ENCODE data around the gene MGMT.

DNA sequence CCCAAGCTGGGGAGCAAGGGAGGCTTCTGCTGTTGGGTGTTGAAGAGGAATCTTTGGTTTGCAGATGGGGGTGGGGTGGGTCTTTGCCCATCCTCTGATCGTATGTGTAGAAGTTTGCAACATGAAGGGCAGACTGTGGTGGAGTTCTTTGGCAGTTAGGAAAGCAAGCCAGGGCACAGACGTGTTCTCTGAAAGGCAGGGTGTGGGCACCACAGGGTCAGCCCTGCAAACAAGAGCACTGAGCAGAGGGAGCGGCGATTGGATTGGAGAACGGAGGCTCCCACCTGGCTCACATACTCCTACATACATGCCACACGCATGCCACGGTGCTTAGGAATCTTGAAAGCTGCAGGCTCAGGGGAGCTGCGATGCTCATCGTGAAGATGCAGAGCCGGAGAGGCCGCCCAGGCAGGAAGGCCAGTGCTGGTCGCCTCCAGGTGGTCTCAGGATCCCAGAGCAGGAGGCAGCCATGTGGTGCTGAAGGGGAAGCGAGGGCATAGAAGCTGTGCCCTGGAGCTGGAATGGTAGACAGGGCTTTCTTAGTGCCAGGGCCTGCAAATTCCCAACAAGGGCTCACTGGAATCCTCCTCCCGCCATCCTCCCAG is 149.0 kb downstream of the MGMT start:
- TF ChIP-seq, protein P1, sequence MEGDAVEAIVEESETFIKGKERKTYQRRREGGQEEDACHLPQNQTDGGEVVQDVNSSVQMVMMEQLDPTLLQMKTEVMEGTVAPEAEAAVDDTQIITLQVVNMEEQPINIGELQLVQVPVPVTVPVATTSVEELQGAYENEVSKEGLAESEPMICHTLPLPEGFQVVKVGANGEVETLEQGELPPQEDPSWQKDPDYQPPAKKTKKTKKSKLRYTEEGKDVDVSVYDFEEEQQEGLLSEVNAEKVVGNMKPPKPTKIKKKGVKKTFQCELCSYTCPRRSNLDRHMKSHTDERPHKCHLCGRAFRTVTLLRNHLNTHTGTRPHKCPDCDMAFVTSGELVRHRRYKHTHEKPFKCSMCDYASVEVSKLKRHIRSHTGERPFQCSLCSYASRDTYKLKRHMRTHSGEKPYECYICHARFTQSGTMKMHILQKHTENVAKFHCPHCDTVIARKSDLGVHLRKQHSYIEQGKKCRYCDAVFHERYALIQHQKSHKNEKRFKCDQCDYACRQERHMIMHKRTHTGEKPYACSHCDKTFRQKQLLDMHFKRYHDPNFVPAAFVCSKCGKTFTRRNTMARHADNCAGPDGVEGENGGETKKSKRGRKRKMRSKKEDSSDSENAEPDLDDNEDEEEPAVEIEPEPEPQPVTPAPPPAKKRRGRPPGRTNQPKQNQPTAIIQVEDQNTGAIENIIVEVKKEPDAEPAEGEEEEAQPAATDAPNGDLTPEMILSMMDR (IDR thresholded peaks at IDR 0.05 in 2 of 3, conservative IDR thresholded peaks at IDR 0.05 in 1 of 3; ENCODE audit: insufficient read depth in 2 of 3, low read depth in 1 of 3, low read length in 3 of 3): no peak
- TF ChIP-seq, protein P2, sequence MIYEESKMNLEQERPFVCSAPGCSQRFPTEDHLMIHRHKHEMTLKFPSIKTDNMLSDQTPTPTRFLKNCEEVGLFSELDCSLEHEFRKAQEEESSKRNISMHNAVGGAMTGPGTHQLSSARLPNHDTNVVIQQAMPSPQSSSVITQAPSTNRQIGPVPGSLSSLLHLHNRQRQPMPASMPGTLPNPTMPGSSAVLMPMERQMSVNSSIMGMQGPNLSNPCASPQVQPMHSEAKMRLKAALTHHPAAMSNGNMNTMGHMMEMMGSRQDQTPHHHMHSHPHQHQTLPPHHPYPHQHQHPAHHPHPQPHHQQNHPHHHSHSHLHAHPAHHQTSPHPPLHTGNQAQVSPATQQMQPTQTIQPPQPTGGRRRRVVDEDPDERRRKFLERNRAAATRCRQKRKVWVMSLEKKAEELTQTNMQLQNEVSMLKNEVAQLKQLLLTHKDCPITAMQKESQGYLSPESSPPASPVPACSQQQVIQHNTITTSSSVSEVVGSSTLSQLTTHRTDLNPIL (CRISPR knock-in tag; IDR thresholded peaks at IDR 0.05): no peak
- TF ChIP-seq FOXM1 (IDR thresholded peaks at IDR 0.05; ENCODE audit: low read depth): no peak
- no peak for TF ChIP-seq FOXM1 (CRISPR knock-in tag; IDR thresholded peaks at IDR 0.05; ENCODE audit: low read depth)

Data from K562 (cell line).